Endodermal cell (in vitro differentiated cells): ENCODE data around the gene AHDC1. TPM values are rescaled to one million over a fixed set of nuclear protein-coding genes. Genes with fewer than 3 reads are reported as not detected.
A peak's percentile ranks its signal among the peaks of the same experiment; 100 is the strongest.

Experiments
- DNase-seq: peaks from one replicate; pipeline ENCODE4 v3.0.0-alpha.2; 2017
- H3K27ac ChIP-seq: 2 replicates; pipeline ENCODE4 v1.5.1; 2013; ENCODE audit warnings: mild to moderate bottlenecking, low read depth, low read length, moderate library complexity
- H3K27me3 ChIP-seq: 2 replicates; pipeline ENCODE4 v1.6.1; 2013; ENCODE audit warnings: mild to moderate bottlenecking, low read length, moderate library complexity; ENCODE audit not compliant: insufficient read depth, control insufficient read depth, poor library complexity, severe bottlenecking
- H3K36me3 ChIP-seq: 2 replicates; pipeline ENCODE4 v1.7.0; 2013; ENCODE audit warnings: mild to moderate bottlenecking, low read length, moderate library complexity; ENCODE audit not compliant: control insufficient read depth, insufficient read depth
- H3K4me1 ChIP-seq: one replicate; pipeline ENCODE4 v1.7.0; 2013; ENCODE audit warnings: low read length; ENCODE audit not compliant: control insufficient read depth, insufficient read depth
- H3K4me3 ChIP-seq: 2 replicates; pipeline ENCODE4 v1.5.1; 2013; ENCODE audit warnings: mild to moderate bottlenecking, low read length, moderate library complexity
- H3K9ac ChIP-seq: 2 replicates; pipeline ENCODE4 v1.6.1; 2013; ENCODE audit warnings: mild to moderate bottlenecking, low read length, moderate library complexity; ENCODE audit not compliant: poor library complexity, severe bottlenecking; ENCODE audit errors: extremely low read depth
- H3K9me3 ChIP-seq: 2 replicates; pipeline ENCODE4 v1.6.1; 2013; ENCODE audit warnings: mild to moderate bottlenecking, low read length, moderate library complexity; ENCODE audit not compliant: control insufficient read depth
- H3K27ac Mint-ChIP-seq: 2 replicates; pipeline ENCODE4 v1.8.0; 2020; ENCODE audit warnings: mixed read lengths
- H3K27me3 Mint-ChIP-seq: 2 replicates; pipeline ENCODE4 v1.8.0; 2021; ENCODE audit warnings: mild to moderate bottlenecking, mixed read lengths; ENCODE audit not compliant: insufficient read depth
- H3K36me3 Mint-ChIP-seq: 2 replicates; pipeline ENCODE4 v1.8.0; 2020; ENCODE audit warnings: low read depth, mixed read lengths
- H3K4me1 Mint-ChIP-seq: 2 replicates; pipeline ENCODE4 v1.8.0; 2020; ENCODE audit warnings: mixed read lengths
- H3K4me3 Mint-ChIP-seq: 2 replicates; pipeline ENCODE4 v1.8.0; 2020; ENCODE audit warnings: mild to moderate bottlenecking, moderate library complexity, mixed read lengths
- H3K9me3 Mint-ChIP-seq: 2 replicates; pipeline ENCODE4 v1.8.0; 2020; ENCODE audit warnings: mild to moderate bottlenecking, mixed read lengths
- CTCF ChIP-seq: fragments of 200-600 bp; sonication (generic); conservative IDR thresholded peaks from 2 replicates; pipeline ENCODE4 v1.5.0; 2021; ENCODE audit warnings: antibody characterized with exemption, mild to moderate bottlenecking
- WGBS, 2 experiments: methylation state at CpG; one replicate each; pipeline versions ENCODE4 v1.1.5 to v1.1.7; 2013; ENCODE audit warnings: missing lambda C conversion rate in 2 of 2, mixed read lengths in 1 of 2; ENCODE audit not compliant: insufficient coverage in 1 of 2, insufficient read length in 1 of 2; 5-methylcytosine and 5-hydroxymethylcytosine counted together
- total RNA-seq, 2 donors: library from RNA; stranded (reverse); fragmentation: NEBNext Ultra II Directional in 1 of 2; extraction: Animal tissue kit (Norgen Biotek cat#: 25700) in 1 of 2; gene quantifications; 2 replicates in 1 of 2; 3 replicates in 1 of 2; pipeline ENCODE4 v1.2.1, GENCODE V29; 2021

Gene AHDC1
- total RNA-seq, 2 donors from 2014 or later, result 39.3 to 41.2 TPM

- H3K4me1 Mint-ChIP-seq, result peaks cover 8% of the 10 kb centered on the region
- Histone ChIP-seq H3K9me3 (no peaks in the 10 kb centered on the region), H3K36me3 (no peaks in the 10 kb centered on the region), H3K4me1 (no peaks in the 10 kb centered on the region), H3K9ac (no peak overlapping the region), H3K4me3 (peak overlapping the region; percentile 60), H3K27ac (no peak overlapping the region), H3K27me3 (peaks cover 4% of the 10 kb centered on the region)
- H3K4me3 Mint-ChIP-seq, result peak overlapping the region; percentile 74
- peak overlapping the region; percentile 59 for H3K27ac Mint-ChIP-seq
- DNase-seq, result peak; percentile 73
- H3K27me3 Mint-ChIP-seq, result peaks cover 11% of the 10 kb centered on the region
- 53 to 61% methylated on average over 18 to 41 of the region's 41 CpGs for WGBS, 2 experiments
- H3K36me3 Mint-ChIP-seq, result no peaks in the 10 kb centered on the region
- no peaks in the 10 kb centered on the region for H3K9me3 Mint-ChIP-seq
- peak; percentile 39 for TF ChIP-seq CTCF
These were observed 11.6 kb upstream of the AHDC1 start for GRCh38 chr1:27615346-27616192.

DNA sequence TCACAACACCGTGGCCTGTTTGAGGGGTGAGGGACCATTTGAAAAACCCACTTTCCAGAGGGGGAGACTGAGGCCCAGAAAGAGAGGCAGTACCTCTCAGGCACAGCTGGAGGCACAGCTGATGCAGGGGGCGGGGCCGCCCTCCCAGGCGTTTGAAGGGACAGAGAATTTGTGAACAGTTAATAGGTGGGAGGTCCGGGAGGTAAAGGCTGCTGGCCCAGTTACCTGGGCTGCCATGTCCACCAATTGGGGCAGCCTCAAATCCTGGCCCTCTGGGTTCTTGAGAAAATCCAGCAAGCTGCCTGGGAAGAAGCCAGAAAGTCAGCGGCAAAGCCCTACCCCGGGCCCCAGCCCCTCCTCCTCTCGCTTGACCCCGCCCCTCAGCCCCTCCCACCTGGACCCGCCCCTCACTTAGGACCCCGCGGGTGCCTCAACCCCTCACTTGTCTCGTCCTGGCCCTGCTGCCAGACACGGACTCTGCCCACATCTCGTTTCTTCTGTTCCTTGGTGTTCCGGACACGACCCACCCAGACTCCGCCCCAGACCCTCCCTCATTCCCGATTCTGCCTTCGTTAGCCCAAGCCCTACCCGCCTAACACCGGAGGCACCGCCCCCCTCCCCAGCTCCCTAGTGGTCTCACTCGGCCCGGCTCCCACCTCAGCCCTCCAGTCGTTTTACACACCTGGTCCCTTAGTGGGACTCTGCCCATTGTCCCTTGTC, 10.8 kb upstream of the AHDC1 start:
- Histone ChIP-seq H3K9me3 (no peaks in the 10 kb centered on the region), H3K9ac (no peak overlapping the region), H3K4me1 (no peaks in the 10 kb centered on the region), H3K27ac (no peak overlapping the region), H3K27me3 (peaks cover 4% of the 10 kb centered on the region), H3K4me3 (peak overlapping the region; percentile 60), H3K36me3 (no peaks in the 10 kb centered on the region)
- Mint-ChIP-seq H3K27ac (peak overlapping the region; percentile 59), H3K36me3 (no peaks in the 10 kb centered on the region), H3K27me3 (peaks cover 11% of the 10 kb centered on the region), H3K4me1 (peaks cover 8% of the 10 kb centered on the region), H3K4me3 (peak overlapping the region; percentile 74), H3K9me3 (no peaks in the 10 kb centered on the region)
- 14 to 16% methylated on average over 9 to 26 of the region's 26 CpGs for WGBS, 2 experiments
- TF ChIP-seq CTCF, result no peak
- peak; percentile 92 for DNase-seq

- Histone ChIP-seq H3K9ac (no peak overlapping the region), H3K4me1 (no peaks in the 10 kb centered on the region), H3K36me3 (no peaks in the 10 kb centered on the region), H3K27me3 (peaks cover 4% of the 10 kb centered on the region), H3K9me3 (no peaks in the 10 kb centered on the region), H3K4me3 (no peak overlapping the region), H3K27ac (no peak overlapping the region)
- peak overlapping the region; percentile 74 for H3K4me3 Mint-ChIP-seq
- H3K9me3 Mint-ChIP-seq, result no peaks in the 10 kb centered on the region
- no peak for TF ChIP-seq CTCF
- H3K4me1 Mint-ChIP-seq, result peaks cover 8% of the 10 kb centered on the region
- WGBS, 2 experiments, result 92 to 93% methylated on average over 11 to 16 of the region's 16 CpGs
- no peak overlapping the region for H3K27ac Mint-ChIP-seq
- H3K36me3 Mint-ChIP-seq, result no peaks in the 10 kb centered on the region
- peaks cover 8% of the 10 kb centered on the region for H3K27me3 Mint-ChIP-seq
- no peak for DNase-seq
These were observed 10.2 kb upstream of the AHDC1 start for GRCh38 chr1:27614043-27614624.
